ENCODE results near the gene CSF1.

DNA sequence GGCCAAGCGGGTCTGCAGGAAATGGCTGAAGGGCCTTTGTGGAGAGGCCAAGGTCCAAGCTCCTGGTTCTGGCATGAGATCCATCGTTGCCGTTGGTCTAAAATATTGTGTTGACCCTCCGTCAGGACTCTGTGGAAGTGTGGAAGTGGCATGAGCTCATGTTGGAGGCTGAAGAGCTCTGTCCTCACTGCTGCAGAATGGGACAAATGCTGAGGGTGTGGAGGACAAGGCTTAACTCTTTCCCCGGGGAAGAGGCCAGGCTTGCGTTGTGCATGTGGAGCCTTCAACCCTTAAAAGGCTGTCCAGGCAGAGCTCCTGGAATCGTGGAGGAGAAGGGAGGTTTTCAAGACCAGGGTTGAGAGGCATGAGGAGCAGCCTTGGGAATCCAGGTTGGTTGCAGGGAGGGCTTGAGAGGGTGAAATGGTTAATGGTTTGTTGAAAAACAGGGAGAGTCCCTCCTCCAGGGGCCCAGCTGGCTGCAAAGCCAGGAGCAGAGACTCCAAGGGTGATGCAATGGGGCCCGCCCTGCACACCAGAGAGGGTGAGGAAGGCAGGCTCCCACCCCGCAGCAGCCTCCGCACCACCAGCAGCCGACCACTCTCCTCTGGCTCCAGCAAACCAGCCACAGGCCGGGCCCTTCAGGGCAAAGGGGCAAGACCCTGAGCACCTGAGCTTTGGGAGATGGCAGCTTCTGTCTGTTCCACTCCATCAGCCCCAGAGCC is 67.2 kb downstream of the CSF1 start:
- no peak for TF ChIP-seq POLR2A (IDR thresholded peaks at IDR 0.05; ENCODE audit: low read length)
- no peak for TF ChIP-seq GATA1 (IDR thresholded peaks at IDR 0.05; ENCODE audit: low read depth, low read length)

Data from erythroblast (primary cell).